GM19023 (cell line): ENCODE measurements around the gene CD93.

Source experiments
- ATAC-seq: cut with Tn5 transposase; IDR thresholded peaks from one replicate; pipeline ENCODE4 v1.9.1; 2021; ENCODE audit warnings: mild to moderate bottlenecking, moderate library complexity; ENCODE audit not compliant: unreplicated experiment

The CD93 gene

DNA sequence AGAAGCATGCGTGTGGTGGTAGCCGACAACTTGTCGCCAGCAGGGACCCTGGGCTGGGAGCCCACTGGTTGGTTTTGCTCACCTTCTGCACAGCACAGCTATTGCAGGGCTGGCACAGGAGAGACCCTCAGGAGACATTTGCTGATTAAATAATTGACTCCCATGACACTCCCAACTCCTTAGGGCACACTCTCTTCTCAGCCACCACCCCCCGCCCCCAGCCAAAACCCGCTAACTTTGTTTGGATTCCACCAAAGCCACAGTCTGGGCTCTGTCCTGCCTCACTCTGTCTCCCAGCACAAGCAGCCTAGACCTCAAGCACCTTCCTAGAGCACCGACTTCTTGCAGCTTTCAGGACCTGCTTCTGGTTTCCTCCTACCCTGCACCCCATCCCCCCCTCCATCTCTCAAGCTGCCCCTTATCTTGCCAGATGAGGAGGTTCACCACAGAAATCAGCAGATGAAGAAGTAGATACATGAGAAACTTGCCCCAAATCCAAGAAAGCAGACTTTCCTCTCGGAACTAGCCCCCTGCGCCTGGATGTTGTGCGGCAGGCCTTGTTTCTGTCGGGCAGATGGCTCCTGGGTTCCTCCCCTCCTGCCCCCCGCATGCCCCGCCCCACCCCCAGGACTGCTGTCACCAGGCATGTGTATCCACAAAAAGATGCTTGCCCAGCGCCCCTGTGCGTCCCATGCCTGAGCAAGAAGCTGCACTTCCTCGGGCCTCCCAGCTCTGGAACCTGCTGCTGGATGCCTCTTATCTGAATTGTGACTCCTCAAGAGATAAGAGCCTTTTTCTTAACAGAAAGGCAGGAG lies 35.0 kb upstream of the CD93 start:
- ATAC-seq, result no peak

GRCh38 chr20:23120261-23120660 lies 34.1 kb upstream of the CD93 start:
- no peak for ATAC-seq

GRCh38 chr20:23119456-23120216 lies 33.5 kb upstream of the CD93 start:
- ATAC-seq, result no peak

GRCh38 chr20:23118766-23119165 lies 32.6 kb upstream of the CD93 start:
- no peak for ATAC-seq

- no peak for ATAC-seq
Observed at GRCh38 chr20:23118144-23118543, 32.0 kb upstream of the CD93 start.

- ATAC-seq, result no peak
Observed at GRCh38 chr20:23117738-23118137, 31.6 kb upstream of the CD93 start.

- ATAC-seq, result no peak
Observed at GRCh38 chr20:23116311-23117089, 30.4 kb upstream of the CD93 start.

DNA sequence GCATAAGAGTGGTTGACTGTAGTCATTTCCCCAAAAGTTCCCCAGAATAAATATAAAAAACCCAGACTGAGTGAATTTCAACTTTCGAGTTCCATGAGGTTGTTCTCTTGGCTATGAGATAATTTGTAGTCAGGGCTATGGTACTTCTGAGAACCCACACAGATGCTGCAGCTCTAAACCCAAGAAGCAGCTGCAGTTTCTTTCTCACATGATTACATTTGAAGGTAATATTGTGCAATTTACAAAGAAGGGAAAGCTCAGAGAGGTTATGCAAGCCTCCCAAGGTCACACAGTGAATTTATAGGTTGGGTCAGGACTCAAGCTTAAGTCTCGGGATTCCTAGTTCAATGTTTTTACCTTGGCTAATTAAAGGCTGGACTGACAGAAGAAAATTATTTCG lies 29.7 kb upstream of the CD93 start:
- ATAC-seq, result no peak

- no peak for ATAC-seq
Observed at GRCh38 chr20:23114448-23115082, 28.4 kb upstream of the CD93 start.

DNA sequence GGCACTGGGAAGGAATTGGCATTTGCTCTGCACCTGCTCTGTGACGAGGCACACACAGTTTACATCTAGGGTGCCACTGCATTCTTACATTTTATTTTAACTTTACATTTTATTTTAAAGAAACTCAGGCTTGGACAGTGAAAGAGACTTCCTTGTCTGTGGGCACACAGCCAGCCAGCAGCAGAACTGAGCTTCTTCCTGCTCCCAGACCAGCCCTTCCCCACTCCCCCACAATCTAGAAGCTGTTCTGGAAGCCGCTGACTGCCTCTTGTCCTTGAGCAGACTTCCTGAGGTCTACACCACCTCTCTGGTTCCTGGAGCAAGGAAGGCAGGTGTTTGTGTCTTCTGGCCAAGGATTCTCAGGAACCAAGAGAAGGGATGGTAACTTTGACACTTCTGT lies 27.9 kb upstream of the CD93 start:
- no peak for ATAC-seq

GRCh38 chr20:23112595-23112994 lies 26.5 kb upstream of the CD93 start:
- no peak for ATAC-seq

- ATAC-seq, result no peak
Observed at GRCh38 chr20:23111944-23112342, 25.8 kb upstream of the CD93 start.

DNA sequence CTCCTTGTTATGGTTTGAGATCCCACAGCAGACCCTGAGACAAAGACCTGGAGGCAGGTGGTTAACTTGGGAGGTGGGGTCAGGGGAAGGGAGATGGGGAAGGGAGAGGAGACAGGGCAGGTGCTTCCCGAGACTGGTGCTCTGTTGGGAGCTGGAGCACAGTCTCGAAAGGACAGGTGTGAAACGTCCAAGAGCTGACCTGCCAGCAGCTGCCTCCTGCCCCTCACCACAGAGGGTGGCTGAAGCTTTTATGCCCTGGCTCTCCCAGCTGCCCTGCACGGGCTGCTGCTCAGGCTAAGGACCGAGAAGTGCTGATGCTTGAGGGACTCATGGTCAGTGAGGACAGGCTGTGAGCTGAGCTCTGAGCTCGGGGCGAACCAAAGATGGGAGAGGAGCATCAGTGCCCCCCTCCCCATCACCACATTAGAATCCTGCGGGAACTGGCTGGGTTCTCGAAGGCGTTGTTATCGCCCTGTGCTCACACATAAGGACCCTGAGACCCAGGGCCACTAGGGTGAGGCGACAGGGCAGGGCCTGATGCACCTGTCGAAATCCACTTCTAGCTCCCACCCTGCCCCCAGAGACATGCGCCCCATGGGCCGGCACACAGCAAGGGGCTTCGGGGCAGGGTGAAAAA lies 25.3 kb upstream of the CD93 start:
- no peak for ATAC-seq

DNA sequence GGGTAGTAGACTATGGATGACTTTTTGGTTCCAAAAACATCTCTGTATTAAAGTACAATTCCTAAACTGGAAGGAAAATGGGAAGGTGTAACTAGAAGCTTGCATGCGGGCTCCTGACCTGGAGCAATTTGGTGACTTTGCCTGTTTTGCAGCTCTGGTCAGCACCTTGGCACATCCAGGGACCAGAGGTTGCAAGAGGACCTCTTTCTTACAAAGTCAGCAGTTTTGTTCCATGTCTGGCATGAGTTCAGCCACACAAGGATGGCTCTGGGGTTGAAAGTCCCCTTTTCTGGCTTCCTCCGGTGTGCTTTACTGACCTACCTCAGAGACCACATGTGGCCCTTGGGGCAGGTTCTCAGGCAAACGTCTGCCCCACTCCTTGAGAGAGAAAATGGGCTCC lies 22.7 kb upstream of the CD93 start:
- ATAC-seq, result no peak

- ATAC-seq, result no peak
Observed at GRCh38 chr20:23107466-23107865, 21.3 kb upstream of the CD93 start.

DNA sequence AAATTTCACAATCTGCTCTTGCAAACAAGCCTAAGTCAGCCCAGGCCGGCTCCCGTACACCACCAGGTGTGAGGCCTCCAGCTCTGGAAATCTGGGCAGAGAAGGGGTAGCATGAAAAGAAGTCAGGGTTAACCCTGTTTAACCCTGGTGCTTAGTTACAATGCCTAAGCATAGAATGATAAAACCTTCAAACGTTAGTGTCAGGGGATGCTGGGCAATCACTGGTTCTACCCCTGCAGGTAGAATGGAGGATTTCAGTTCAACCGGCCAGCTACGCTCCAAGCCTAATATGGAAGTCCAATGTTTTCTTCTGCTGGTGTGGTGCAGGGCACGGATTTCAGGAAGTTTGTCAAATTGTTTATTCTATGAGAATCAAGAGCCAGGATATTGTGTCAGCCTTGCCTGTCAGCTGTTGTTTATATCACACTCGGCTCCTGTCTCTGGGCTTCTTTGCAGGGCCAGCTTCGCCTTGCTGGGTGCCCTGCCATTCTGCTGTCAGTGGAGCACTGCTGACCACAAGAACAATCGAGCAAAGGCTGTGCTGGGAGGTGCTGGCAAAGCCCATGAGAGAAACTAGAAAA lies 20.2 kb upstream of the CD93 start:
- no peak for ATAC-seq

DNA sequence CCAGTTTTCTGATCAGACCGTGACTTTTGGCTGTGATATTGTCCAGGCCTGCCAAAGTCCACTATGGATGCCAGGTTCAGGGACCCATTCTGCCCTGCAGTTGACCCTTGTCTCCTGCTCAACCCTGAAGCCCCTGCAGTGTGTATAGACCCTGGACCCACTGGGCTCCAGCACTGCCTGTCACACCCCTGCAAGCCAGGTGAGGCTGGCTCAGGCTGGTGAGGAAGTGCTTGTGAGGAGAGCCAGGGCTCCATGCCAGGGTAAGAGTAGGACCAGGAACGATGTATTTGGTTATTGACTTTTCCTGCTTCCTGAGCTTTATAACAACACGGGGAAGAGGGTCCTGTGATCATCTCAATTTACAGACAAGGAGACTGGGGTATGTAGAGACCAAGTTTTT lies 19.1 kb upstream of the CD93 start:
- ATAC-seq, result no peak

GRCh38 chr20:23103284-23104018 lies 17.3 kb upstream of the CD93 start:
- ATAC-seq, result no peak

DNA sequence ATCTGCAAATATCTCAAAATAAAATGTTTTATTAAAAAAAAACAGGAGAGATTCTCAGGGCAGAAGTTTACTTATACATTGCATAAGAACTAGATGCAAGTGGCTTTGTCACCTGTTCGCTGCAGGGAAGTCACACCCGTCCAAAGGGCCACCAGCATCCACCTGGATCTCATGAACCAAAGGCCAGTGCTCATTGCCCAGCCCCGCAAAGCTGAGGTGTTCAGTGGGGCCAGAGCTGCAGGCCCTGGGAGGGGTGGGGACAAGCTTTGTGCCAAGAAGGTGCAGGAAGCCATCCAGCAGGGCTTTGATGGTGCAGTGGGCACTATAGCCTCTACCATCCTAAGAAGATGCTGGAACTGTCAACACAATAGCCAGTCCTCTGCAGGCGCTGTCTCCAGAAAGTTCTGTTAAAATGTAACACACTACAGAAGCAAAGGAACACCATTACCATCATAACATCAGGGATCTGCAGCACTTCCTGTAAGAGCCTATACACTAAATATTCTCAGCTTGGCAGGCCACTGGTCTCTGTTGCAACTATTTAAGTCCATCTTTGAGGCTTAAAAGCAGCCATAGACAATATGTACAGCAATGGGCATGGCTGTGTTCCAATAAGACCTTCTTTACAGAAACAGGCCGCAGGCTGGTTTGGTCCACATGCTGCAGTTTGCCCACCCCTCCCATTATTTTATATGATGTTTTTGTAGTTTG lies 15.7 kb upstream of the CD93 start:
- ATAC-seq, result no peak
